GM19043 (cell line): ENCODE measurements around the gene RIPOR3.
"Not testable (repeated sequence)": the region's sequence is repeated elsewhere in the genome, so short reads cannot be mapped to it uniquely, and the experiment has no call there.

Experiments used
- ATAC-seq: cut with Tn5 transposase; IDR thresholded peaks from one replicate; pipeline ENCODE4 v1.9.1; 2021; ENCODE audit warnings: low read depth; ENCODE audit not compliant: unreplicated experiment

The RIPOR3 gene

DNA sequence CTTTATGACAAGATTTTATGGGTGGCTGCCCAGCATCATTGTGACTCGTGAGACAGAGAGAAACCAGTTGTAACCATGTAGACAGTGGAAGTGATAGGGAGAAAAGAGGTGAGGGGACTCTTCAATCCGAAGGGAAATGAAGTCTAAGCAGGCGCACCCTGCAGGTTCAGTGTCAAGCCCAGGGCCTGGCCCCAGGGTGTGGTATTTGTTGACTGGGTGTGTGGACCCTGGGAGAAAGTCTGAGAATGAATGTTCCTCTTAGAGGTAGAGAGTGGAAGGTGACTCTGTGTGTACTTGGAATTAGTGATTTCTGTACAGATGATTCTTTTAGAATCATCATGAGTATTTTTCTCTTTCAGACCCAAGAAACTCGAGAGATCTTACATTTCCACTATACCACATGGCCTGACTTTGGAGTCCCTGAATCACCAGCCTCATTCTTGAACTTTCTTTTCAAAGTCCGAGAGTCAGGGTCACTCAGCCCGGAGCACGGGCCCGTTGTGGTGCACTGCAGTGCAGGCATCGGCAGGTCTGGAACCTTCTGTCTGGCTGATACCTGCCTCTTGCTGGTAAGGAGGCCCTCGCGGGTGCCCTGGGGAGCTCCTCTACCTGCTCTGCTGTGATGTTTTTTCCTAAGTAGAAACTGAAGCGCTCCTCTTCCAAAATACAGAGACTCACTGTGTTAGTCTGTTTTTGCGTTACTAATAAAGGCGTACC lies 113.1 kb downstream of the RIPOR3 start:
- no peak for ATAC-seq

DNA sequence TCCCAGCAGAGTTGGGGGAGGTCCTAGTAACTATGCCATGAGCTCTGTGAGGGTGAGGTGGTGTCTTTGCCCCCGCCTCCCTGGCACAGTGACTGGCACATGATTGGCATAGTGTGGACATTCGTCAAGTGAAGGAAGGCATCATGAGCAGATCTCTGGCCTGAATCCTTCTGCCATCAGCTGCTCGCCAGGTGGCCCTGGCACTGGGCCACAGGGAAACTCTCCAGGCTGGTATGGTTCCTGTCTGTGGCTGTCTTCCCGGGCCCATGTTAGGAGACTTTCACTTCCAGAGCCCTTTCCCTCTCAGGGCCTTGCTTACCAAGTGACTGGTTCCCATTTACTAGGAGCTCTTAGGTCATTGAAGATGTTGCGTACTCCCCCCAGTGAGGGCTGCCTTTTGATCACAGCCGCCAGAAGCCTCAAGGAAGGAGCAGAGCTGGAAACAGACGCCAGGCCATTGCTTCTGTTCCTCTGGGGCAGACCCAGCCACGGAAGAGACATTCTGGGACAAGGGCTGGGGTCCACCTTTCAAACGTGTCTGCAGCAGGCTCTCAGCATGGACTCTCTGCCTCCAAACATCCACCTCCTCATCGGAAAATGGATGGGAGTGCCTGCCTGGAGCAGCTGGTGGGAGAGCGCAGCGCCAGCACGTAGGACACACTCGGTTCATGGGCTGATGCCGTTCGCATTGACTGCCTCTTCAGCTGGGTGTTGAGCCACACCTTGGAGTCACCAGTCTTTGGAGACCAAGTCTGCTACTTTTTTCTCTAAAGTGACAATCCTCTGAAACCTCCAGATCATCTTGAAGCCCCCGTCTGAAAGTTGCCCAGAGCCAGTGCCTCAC lies 113.9 kb downstream of the RIPOR3 start:
- no peak for ATAC-seq

DNA sequence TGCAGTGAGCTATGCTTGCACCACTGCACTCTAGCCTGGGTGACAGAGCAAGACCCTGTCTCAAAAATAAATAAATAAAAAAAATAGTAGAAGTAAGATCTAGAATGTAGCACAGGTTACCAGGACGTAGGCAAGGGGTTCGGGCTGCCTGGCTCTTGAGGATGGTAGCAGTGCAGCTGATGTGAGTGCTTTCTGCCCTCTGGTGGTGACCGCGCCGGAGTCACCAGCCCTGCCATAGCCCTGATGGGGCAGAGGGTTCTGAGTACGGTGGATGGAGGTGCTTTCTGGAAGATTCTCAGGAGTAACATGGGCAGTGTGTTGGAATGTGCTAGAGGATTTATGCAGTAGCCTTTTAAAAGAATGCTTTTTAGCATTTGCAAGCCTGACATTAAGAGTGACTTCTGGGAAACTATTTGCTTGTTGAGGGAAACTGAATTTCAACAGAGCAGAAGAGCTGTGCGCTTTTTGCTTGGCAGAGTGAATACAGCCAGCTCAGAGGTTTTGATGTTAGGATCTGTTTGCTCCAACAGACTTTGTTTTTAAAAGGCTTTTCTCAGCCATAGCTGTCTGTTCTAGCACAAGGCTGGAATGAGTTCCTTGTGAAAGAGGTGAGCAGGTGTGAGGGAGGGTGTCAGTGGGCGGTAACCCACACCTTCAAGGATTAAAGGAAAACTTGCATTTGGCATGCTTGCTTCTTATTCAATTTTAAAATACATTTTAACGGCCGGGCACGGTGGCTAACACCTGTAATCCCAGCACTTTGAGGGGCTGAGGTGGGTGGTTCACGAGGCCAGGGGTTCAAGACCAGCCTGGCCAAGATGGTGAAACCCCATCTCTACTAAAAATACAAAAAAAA lies 115.2 kb downstream of the RIPOR3 start:
- ATAC-seq = no peak

DNA sequence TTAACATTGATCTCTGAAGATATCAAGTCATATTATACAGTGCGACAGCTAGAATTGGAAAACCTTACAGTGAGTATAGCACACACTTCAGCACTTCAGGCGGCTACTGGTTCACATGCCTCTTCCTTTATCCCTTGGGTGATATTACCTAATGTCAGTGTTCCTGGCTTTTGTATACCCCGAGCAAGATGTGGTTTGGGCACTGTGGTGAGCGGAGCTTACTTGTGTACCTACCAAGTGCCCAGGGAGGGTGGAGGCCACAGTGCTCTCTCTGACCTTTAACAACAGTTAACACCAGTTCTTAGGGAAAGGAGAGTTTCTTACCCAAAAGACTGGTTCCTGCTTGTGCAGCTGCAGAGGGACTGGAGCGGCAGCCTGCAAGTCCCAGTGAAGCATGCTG lies 116.8 kb downstream of the RIPOR3 start:
- no peak for ATAC-seq

DNA sequence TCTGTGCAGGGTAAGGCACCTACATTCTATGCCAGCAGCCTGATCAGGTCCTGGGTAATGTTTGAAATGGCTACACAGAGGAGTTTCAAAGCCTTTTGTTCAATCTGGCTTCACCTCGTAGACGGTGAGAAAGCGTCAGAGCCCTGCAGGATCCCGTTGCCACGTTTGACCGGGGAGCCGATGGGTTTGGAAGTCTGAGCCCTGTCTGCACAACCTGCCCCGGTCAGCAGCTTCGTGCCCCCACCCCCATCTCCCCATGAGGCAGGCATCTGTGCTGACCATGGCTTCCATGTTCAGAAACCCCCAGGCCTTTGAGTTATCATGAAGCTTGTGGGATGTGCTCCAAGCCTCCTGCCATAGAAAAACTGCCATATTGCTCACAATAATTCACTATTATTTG lies 117.2 kb downstream of the RIPOR3 start:
- ATAC-seq = no peak

DNA sequence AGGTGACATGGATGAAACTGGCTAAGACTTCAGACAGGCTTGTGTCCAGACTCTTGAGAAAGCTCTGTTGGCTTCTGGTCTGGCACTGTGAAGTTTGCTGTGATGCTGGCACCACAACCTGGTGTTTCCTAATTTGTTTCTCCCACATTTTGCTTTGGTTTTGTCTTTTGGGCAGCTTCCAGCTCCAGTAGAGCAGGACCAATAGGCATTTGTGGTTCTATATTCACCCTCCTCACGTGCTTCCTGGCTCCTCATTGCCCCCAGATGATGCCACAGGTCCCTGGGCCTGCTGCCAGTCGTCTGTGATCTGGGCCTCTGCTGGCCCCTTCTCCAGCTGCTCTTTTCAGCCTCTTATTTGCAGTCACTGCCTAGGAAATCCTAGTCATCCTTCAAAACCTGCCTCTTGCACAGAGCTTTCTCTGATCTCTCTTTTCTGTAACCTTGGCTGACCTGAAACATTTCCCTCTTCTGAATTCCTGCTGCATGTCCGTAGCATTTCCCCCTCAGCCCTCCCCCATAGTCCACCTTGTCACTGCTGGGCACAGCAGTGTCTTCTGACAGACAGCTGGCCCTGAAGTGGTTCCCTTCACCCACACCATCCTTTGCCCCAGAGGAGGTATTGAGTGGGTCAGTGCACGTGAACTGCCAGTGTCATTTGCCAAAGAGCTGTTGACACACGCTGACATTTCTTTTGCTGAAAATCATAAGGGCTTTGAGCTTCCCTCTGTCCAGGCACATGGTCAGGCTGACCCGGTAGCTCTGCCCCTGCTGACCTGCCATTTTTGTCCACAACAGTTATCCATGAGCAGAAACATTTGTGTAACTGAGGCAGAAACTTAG lies 118.2 kb downstream of the RIPOR3 start:
- ATAC-seq = no peak

DNA sequence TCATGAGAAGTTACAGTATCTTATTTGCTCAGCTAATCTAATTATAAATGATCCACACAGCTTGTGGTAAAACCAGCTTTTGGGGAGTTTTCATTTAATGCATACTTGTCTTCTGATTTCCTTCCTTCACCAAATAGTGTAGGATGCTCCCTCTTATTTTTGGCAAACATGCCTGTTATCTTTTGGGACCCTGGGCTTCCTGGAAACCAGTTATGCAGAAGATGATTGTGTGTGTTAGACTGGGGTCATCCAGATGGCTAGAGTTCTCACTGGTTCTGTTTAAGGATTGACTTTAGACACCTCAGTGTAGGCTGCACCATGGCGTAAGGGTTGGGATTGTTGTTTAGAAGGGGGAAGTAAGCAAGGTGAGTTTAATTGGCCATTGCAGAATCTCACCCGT lies 119.9 kb downstream of the RIPOR3 start:
- ATAC-seq = no peak

DNA sequence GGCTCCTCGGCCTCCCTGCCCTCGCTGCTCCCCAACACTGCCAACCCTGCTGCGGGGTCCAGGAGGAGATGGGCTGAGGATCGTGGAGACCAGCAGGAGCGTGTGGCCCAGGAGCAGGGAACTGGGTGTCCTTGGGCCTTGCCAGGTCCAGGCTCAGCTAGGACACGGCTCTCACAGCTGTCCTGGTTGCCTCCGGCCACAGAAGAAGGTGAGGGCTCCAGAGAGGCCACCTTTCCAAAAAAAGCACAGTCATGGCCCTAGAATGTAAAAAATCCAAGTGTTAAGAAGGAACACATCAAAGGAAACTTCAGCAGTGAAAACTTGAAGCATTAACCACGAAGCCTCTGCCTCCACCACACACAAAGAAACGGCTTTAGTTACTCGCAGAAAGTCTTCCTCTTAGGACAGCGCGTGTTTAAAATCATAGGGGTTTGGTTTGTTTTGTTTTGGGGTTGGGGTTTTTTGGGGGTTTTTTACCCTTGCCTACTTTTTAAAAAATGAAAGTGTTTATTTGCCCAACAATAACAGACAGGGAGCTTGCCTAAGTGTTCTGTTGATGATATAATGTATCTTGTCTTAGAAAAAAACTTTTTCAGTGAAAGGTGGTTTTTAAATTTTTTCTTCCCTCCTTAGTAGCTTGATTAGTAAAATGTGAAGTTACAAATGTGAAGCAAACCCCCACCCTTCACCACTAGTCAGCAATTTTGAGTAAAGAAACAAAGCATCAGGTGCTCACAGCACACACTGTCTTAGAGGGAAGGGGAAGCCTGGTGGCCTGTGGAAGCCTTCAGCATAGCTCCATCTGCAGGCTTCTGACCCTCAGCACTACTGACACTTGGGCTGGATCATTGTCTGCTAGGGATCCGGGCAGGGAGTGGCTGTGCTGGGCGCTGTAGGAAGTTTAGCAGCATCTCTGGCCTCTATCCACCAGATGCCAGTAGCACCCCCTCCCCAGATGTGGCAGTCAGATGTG lies 121.2 kb downstream of the RIPOR3 start:
- ATAC-seq = no peak

DNA sequence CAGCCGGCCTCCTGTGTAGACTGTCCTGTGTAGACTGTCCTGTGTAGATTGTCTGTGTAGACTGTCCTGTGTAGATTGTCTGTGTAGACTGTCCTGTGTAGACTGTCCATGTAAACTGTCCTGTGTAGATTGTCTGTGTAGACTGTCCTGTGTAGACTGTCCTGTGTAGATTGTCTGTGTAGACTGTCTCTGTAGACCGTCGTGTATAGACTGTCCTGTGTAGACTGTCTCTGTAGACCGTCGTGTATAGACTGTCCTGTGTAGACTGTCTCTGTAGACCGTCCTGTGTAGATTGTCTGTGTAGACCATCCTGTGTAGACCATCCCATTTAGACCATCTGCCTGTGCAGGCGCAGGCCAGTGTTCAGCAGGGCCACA lies 121.9 kb downstream of the RIPOR3 start:
- ATAC-seq = not testable (repeated sequence)

DNA sequence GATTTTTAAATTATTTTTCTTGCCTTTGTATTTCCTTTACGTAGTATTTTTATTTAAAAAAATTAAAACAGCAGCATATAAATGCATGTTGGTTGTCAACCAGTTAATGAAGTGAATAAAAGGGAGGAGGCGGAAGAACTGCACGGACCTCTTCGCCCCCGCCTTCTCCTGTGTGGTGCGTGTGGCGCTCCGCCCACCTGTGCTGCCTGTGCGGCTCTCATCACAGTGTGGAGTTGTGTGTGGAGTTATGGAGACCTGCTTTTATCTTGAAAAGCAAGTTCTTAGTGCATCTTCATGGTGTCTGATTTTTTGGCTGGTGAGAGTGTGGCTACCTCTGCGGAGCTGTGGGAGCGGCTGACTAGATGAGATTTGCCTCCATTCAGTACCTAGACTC lies 122.8 kb downstream of the RIPOR3 start:
- no peak for ATAC-seq

DNA sequence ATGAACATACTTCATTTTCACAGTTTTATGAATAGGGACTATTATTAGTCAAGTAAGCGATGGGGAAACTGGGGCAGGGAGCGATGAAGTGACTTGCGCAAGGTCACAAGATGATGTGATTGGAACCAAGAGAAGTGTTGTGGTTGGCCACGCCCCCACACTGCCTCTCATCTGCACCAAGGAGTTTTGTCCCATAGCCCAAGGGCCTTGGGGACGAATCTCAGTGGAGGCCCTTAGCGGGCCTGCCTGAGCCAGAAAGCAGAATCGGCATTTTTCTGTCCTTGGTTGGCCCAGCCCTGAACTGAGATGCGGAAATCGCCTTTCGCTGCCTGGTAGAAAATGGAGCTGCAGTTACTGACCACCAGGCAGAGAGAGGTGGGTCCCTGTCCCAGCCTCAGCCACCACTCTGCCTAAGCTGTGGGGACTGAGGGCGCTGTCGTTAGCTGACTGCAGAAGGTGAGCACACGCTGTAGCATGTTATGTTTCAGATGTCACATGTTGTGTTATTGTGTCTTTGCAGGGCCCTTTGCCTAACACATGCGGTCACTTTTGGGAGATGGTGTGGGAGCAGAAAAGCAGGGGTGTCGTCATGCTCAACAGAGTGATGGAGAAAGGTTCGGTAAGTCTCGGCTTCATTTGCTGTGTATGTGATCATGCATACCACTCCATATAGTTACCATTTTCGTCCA lies 123.3 kb downstream of the RIPOR3 start:
- no peak for ATAC-seq

DNA sequence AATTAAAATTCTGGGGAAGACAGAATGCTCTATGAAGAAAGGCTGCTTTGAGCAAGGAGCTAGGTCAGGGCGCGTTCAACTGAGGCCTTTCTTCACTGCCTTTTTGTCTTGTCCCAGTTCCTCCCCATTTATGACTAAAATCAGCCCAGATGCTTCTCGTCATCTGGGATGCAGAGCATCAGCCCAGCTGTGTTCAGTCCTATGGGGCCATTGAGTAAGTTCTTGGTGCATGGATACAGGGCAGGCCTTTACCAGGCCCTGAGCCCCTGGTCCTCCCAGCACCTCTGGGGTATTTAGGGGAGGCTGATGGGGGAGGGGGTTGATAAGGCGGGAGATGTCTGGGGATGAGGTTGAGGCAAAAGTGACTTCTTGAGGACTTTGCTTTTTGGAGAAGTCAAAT lies 125.5 kb downstream of the RIPOR3 start:
- ATAC-seq = no peak

DNA sequence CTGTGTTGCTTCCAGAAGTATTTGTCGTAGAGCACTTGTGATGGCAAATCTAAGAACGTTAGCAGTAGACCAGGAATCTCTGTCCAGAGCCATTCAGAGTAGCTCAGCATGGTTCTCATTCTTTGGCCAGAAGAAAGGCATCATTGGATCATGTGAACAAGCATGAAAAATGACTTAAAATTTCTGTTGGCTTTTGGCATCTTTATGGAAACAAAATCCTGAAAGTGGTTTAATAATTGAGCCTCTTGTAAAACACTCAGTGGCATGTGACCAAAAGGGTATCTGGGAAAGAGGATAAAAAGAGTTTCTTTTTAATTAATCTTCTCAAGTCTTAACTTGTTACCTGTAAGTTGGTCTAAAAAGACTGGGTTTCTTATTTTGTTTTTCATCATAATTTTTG lies 126.0 kb downstream of the RIPOR3 start:
- no peak for ATAC-seq

DNA sequence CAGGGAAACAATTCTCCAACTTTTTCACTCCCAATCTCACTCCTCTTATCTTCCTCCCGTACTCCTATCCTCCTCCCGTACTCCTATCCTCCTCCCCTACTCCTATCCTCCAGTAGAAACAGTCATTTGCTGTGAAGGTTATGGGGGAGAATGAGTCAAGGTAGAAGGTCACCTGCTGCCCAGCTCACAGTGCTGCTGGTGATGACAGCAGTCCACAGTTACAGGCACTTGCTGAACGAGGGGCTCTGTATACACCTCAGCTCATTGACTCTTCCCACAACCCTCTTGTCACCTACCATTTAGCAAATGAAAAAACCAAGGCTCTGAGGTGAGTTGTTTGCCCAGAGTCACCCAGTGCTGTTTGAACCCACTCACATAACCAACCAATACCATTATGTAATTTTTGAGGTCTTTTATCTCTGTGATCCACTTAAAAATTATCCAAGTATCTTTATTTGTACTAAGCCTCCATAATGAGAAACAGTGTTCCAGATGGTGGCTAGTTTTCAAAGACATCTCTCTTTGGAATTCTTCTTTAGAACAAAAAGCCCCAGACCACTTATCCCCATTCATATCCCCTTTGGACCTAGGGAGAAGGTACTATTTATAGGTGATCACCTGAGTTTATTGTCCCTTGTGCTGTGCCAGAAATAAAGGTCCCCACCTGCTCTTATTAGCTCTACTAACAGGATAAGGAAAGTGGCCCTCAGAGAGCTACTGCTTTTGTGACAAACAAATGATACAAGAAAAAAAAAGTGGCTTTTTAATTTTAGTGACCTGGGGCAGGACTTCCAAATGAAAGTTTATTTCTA lies 128.0 kb downstream of the RIPOR3 start:
- ATAC-seq = no peak

DNA sequence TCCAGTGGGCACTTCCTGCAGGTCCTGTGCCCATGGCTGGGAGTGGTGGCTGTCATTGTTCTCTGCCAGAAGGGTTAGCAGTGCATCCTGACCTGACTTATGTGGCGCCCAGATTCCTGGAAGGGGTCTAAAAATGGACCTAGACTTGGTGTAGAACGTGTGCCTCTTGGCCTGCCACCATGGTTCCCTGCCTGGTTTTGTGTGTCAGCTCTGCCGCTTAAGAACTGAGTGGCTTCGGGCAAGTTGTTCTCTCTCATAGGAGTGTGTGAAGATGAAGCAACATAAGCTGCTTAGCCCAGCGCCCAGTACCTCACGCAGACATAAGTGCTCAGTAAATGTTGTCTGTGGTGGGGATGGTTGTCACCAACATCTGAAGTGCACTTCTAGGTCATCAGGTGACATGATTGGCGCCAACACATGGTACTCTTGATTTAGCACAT lies 129.1 kb downstream of the RIPOR3 start:
- ATAC-seq = no peak

DNA sequence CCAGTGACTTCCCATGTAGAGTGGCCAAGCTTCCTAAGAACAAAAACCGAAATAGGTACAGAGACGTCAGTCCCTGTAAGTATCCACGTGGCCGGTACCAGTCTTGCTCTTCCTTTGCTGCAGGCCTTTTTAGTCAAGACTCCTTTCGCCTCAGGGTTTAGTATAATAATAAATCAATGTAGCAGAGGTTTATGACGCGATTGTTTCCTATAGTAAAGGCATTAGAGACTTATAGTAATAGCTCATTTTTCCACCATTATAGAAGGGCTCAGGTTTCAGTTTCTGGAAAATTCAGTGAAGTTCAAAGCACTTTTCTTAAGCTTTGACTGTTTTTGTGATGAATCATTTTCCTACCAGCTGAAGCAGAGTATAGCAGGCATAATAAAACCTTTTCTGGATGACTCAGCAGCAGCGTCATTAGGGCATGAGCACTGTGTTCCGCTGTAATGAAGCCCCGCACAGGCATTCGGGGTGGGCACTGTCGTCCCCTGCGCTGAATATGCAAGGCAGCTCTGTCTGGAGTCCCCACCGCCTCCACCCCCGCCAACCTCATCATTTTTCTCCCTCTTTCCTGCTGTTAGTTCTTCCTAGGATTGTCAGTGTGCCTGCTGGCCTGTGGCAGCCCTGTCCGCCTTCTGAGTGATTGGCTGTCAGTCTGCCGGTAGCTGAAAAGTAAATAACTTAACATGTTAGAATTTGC lies 129.8 kb downstream of the RIPOR3 start:
- no peak for ATAC-seq

DNA sequence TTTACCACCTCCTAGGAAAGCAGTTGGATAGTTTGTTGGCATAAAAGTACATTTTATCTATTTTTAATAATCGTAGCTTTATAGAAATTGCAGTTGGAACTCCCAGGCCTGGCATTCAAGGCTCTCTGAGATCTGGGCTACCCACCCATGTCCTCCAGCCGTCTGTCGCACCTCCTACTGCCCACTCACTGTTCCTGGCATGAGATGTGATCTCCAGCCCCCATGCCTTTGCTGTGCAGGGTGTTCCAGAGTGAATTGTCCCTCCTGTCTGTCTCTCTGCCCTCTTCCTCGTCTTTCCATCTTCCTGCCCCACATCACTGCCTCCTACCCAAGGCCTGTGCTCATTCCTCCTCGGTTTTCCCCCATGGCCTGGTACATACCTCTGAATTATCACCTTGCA lies 130.5 kb downstream of the RIPOR3 start:
- ATAC-seq = no peak
